ENCODE data around the gene CFAP99.

DNA sequence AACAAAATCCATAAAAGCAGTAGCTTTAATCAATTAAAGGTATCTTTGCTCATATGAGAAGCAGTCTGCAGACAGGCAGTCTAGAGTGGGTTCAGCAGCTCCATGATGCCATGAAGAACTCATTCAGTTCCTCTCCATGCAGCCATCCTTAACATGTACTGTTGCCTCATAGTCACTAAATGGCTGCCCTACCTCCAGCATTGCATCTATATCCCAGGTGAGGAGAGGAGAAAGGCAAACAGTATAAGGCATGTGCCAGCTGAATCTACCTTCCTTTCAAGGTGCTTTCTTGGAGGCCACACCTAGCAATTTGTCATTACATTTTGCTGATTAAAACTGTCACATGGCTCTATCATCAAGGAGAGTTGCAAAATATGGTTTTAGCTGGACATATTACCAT lies 13.2 kb downstream of the CFAP99 start:
- TF ChIP-seq TAF1 (IDR thresholded peaks at IDR 0.05; ENCODE audit: borderline replicate concordance, insufficient read depth, low read length) (no peak), POLR2AphosphoS5 (IDR thresholded peaks at IDR 0.05; ENCODE audit: low read depth, low read length) (no peak)
- TF ChIP-seq, protein P1, sequence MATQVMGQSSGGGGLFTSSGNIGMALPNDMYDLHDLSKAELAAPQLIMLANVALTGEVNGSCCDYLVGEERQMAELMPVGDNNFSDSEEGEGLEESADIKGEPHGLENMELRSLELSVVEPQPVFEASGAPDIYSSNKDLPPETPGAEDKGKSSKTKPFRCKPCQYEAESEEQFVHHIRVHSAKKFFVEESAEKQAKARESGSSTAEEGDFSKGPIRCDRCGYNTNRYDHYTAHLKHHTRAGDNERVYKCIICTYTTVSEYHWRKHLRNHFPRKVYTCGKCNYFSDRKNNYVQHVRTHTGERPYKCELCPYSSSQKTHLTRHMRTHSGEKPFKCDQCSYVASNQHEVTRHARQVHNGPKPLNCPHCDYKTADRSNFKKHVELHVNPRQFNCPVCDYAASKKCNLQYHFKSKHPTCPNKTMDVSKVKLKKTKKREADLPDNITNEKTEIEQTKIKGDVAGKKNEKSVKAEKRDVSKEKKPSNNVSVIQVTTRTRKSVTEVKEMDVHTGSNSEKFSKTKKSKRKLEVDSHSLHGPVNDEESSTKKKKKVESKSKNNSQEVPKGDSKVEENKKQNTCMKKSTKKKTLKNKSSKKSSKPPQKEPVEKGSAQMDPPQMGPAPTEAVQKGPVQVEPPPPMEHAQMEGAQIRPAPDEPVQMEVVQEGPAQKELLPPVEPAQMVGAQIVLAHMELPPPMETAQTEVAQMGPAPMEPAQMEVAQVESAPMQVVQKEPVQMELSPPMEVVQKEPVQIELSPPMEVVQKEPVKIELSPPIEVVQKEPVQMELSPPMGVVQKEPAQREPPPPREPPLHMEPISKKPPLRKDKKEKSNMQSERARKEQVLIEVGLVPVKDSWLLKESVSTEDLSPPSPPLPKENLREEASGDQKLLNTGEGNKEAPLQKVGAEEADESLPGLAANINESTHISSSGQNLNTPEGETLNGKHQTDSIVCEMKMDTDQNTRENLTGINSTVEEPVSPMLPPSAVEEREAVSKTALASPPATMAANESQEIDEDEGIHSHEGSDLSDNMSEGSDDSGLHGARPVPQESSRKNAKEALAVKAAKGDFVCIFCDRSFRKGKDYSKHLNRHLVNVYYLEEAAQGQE (IDR thresholded peaks at IDR 0.05; ENCODE audit: insufficient read depth in 1 of 2, low read depth in 2 of 2, low read length in 2 of 2) = no peak
